CD4-positive, alpha-beta T cell treated with Interleukin-6 at 100 ng/mL for 8 hours (primary cell): Measurements from ENCODE around the gene FOSL2.

Experiments
- DNase-seq: peaks from one replicate; pipeline ENCODE4 v3.0.0-alpha.2; 2020; ENCODE audit warnings: mixed read lengths, low spot score

Gene FOSL2

GRCh38 chr2:28412625-28413151 lies 20.0 kb downstream of the FOSL2 start:
- DNase-seq = no peak

GRCh38 chr2:28413152-28413898 lies 20.7 kb downstream of the FOSL2 start:
- DNase-seq = no peak

GRCh38 chr2:28413899-28414295 lies 21.2 kb downstream of the FOSL2 start:
- DNase-seq = no peak

GRCh38 chr2:28414583-28414982 lies 21.9 kb downstream of the FOSL2 start:
- DNase-seq = no peak

DNA sequence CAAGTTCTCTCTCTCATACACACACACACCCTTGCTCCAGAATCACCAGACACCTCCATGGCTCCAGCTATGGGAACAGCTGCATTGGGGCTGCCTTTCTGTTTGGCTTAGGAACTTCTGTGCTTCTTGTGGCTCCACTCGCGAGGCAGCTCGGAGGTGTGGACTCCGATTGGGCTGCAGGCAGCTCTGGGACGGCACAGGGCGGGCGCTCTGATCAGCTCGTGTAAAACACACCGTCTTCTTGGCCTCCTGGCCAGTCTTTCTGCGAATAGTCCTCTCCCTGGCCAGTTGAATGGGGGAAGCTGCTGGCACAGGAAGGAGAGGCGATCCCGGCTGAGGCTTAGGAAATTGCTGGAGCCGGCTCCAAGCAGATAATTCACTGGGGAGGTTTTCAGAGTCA lies 22.4 kb downstream of the FOSL2 start:
- DNase-seq = no peak

- no peak for DNase-seq
These were observed 23.1 kb downstream of the FOSL2 start for GRCh38 chr2:28415715-28416114.

DNA sequence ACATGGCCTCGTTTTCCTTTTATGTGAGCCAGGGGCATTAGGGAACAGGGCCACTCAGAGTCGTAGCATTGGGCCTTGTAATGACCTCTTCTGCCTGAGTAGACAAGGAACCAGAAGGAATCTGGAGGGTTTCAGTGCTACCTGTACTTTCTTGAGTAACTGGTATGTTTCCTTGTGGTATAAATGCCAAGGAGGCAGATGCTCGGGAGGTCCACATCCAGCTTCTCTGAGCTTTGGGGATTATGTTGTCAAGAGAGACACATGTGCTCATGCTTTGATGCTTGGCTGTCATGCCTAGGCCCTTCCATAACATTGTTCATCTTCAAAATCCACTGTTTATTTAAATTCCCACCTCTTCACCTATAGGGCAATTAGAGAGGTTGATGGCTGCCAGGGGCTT lies 26.3 kb downstream of the FOSL2 start:
- no peak for DNase-seq

DNA sequence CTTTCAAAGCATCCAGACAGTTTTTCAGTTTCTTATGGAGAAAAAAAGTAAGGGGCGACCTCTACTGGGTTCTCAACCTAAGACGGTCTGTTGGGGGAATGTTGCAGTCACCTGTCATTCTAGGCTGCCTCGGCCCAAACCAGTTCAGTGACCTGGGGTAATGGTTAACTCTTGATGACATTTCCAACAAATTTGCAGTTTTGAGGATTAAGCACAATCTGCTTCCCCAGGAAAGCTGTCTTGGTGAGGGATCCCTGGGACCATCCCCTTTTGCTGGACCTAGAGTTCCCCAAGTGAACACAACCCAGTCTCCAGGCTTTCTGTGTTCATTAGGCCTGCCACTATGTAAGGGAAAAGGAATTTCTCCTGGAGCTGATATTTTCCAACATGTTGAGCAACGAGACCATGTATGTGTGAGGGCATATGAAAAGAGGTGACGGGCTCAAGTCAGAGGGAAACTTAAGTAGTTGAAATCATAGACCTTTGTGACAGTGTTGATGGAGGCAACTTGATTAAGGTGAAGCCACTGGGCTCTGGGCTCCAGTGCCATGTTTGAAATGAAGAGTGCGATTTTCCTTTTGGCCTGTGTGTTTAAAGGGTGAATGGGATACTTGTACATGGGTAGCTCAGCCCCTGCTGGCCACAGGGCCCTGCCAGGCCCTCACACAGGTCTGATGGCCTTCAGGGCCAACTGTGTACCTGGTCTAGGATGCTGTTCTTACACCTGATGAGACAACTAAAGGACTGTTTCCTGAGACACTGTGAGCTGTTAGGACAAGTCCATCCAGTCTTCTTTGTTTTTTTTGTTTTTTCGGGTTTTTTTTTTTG lies 27.0 kb downstream of the FOSL2 start:
- no peak for DNase-seq

DNA sequence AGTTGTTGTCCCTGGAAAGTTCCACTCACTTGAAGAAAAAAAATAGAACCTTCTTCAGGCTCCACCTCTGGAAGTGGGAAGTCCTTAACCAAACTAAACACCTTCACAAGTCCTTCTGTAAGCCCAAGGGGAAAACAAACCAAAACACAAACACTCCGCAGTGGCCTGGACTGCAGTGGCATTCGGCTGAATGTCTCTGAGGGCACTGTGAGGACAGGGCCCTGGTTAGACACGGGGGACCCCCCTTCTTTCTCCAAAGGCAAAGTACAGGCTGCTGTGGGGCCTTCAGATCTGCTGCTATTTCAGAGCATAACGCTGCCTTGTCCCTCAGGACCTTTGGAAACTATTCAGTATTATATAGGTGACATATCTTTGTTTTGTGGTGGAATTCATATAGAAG lies 28.1 kb downstream of the FOSL2 start:
- no peak for DNase-seq

GRCh38 chr2:28422908-28423741 lies 30.5 kb downstream of the FOSL2 start:
- no peak for DNase-seq

- DNase-seq = peak; percentile 63
These were observed 31.4 kb downstream of the FOSL2 start for GRCh38 chr2:28423856-28424605.

GRCh38 chr2:28424799-28425463 lies 32.3 kb downstream of the FOSL2 start:
- DNase-seq = no peak

DNA sequence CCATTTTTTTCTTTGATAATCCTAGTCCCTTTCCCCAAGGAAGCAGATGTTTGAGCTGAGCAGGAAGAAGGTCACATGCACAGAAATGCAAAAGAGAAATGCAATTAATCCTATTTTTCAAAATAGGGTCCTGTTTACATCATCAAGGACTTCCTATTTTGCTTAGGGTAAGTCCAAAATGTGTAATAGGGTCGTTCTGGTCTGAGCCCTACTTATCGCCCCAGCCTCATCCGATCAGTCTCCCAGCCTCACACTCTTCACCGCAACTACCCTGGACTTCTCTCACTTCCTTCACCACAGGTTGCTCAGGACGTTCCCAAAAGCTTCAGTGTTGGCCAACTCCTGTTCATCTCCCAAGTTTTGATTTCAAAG lies 32.8 kb downstream of the FOSL2 start:
- no peak for DNase-seq

- no peak for DNase-seq
These were observed 35.2 kb downstream of the FOSL2 start for GRCh38 chr2:28427741-28428415.

DNA sequence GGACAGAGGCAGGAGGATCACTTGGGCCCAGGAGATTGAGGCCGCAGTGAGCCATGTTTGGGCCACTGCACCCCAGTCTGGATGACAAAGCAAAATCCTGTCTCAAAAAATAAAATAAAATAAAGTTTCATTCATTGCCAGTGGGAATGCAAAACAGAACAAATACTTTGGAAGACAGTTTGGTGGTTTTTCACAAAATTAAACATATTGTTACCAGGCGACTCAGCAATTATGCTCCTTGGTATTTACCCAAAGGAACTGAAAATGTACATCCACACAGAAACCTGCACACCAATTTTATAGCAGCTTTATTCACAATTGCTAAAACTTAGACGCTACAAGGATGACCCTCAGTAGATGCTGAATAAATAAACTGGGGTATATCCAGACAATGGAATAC lies 35.8 kb downstream of the FOSL2 start:
- DNase-seq = no peak

- DNase-seq = no peak
These were observed 37.1 kb downstream of the FOSL2 start for GRCh38 chr2:28429636-28430376.

- DNase-seq = no peak
These were observed 37.7 kb downstream of the FOSL2 start for GRCh38 chr2:28430377-28430765.

DNA sequence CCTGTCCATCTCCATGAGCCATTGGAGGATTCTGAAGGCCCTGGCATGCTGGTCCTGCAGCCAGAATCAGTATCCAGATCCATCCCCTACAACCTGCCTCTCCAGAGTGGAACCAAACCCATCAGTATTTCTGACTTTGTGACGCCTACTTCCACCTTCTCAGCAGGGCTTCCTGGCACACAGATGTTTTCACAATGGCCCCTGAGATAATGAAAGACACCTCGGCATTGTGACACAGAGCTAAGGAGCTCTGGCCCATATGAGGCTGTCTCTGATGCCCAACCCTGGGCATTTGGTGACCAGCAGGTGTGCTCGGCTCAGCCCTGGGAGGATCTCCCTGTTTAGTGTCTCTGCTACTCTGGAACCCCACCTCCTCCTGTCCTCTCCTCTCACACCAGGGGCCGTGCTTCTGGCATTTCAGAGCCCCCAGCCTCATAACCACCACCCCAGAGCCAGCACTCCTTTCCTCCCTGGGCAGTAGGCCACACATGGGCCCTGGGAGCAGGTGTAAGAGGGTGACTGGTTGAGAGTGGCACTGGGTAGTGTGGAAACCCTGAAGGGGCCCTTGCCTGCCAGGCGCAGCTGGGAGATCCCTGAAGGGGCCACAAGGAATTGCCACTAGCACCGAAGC lies 38.2 kb downstream of the FOSL2 start:
- DNase-seq = no peak

GRCh38 chr2:28431741-28432140 lies 39.1 kb downstream of the FOSL2 start:
- DNase-seq = no peak
